Activated CD4-positive, alpha-beta T cell treated with anti-CD3 and anti-CD28 coated beads, Interleukin-2, amount 50 U/mL, for 16 hours (primary cell): ENCODE measurements around the gene PKP3.
"Not testable (repeated sequence)": the region's sequence is repeated elsewhere in the genome, so short reads cannot be mapped to it uniquely, and the experiment has no call there.

Source experiments
- DNase-seq: peaks from one replicate; pipeline ENCODE4 v3.0.0-alpha.2; 2020

The PKP3 gene, protein sequence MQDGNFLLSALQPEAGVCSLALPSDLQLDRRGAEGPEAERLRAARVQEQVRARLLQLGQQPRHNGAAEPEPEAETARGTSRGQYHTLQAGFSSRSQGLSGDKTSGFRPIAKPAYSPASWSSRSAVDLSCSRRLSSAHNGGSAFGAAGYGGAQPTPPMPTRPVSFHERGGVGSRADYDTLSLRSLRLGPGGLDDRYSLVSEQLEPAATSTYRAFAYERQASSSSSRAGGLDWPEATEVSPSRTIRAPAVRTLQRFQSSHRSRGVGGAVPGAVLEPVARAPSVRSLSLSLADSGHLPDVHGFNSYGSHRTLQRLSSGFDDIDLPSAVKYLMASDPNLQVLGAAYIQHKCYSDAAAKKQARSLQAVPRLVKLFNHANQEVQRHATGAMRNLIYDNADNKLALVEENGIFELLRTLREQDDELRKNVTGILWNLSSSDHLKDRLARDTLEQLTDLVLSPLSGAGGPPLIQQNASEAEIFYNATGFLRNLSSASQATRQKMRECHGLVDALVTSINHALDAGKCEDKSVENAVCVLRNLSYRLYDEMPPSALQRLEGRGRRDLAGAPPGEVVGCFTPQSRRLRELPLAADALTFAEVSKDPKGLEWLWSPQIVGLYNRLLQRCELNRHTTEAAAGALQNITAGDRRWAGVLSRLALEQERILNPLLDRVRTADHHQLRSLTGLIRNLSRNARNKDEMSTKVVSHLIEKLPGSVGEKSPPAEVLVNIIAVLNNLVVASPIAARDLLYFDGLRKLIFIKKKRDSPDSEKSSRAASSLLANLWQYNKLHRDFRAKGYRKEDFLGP

DNA sequence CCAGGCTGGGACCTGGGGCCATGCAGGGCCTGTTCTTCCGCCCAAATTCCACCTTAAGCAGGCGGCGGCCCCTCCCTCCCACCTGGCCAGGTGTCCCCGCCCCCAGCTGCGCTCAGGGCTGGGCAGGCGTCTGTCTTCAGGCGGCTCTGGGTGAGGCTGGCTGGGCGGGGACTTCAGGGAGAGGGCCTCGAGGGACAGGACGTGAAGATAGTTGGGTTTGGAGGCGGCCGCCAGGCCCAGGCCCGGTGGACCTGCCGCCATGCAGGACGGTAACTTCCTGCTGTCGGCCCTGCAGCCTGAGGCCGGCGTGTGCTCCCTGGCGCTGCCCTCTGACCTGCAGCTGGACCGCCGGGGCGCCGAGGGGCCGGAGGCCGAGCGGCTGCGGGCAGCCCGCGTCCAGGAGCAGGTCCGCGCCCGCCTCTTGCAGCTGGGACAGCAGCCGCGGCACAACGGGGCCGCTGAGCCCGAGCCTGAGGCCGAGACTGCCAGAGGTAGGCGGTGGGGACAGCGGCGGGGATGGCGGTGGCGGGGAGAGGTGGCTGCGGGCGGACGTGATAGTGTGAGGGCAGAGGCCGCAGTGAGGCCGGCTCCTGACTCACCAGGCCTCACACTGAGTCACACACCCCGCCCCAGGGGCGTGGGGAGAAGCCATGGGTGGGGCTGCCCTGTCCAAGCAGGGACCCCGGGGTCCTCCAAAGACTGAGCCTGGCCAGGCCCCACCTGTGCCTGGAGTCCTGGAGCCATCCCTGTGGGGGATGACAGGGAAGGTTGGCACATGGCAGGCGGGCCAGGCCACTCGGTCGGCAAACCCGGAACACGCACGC lies at the start of gene PKP3:
Gene PKP3 (plus strand): TSS at position 176 of the 824 bp plus-strand sequence. CDS start 84 bp downstream, at position 260.
- DNase-seq = no peak

DNA sequence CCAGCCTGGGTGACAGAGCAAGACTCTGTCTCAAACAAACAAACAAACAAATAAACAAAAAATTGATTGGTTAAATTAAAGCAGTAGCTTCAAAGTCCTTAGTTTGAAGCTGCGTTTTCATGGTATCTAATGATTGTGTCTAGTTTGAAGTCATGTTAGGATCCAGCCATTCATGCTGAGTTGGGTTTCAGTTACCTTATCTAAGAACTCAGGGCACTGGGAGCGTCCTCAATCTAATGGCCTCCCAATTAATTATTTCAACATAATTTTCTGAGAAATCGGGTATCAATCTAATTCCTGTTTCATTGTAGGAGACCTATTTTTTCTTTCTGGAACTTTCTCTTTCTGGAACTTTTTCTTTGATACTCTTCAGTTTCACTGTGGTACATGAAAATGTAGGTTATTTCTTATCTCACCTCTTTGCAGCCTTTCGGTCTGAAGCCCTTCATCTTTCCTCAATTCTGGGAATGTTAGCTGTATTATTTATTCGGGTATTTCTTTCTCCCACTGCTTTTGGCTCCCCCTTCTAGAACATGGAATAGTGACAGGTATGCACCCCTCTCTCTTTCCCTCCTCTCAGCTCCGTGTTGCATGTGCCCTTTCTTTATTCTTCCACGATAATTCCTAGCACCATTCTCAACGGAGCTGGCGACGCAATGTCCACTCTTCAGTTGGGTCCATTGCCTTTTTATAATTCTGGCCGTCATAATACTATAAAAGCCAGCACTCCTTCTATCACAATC lies 49.0 kb upstream of the PKP3 start:
- no peak for DNase-seq

DNA sequence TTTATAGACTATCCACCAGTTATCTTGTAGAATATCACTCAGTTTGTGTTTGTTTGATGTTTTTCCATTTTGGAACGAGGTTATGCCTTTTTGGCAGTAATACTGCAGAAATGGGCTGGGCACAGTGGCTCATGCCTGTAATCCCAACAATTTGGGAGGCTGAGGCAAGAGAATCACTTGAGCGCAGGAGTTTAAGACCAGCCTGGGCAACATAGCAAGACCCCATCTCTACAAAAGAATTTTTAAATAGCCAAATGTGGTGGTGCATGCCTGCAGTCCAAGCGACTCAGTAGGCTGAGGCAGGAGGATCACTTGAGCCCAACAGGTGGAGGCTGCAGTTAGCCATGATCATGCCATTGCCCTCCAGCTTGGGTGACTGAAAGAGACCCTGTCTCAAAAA lies 47.5 kb upstream of the PKP3 start:
- no peak for DNase-seq

DNA sequence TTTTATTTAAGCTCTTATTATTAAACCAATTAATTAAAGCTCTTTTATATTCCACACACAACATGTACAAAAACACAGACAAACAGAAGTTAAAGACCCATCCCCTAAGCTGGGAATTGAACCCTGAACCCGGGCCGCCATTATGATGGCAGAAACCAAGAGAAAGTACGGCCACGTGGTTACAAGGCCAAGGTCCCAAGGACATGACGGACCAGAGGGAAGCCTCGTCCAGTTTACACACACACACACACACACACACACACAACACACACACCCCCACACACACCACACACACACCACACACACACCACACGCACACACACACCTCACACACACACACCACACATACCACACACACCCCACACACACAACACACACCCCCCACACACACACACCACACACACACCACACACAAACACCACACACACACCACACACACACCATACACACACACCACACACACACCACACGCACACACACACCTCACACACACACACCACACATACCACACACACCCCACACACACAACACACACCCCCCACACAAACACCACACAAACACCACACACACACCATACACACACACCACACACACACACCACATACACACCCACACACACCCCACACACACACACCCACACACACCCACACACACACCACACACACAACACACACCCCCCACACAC lies 44.6 kb upstream of the PKP3 start:
- DNase-seq = not testable (repeated sequence)

DNA sequence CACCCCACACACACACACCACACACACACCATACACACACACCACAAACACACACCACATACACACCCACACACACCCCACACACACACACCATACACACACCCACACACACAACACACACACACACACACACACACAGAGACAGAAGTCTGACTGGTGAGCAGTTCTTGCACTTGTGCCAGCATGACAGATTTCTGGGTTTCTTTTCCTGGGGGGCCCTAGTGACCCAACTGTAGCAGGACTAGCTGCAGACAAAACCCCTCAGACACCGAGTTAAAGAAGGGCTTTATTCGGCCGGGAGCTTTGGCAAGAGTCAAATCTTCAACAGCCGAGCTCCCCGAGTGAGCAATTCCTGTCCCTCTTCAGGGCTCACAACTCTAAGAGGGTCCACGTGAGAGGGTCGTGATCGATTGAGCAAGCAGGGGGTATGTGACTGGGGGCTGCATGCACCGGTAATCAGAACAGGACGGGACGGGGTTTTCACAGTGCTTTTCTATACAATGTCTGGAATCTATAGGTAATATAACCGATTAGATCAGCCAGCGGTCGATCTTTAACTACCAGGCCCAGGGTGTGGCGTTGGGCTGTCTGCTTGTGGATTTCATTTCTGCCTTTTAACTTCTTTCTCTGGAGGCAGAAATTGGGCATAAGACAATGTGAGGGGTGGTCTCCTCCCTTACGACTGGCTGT lies 43.8 kb upstream of the PKP3 start:
- not testable (repeated sequence) for DNase-seq

DNA sequence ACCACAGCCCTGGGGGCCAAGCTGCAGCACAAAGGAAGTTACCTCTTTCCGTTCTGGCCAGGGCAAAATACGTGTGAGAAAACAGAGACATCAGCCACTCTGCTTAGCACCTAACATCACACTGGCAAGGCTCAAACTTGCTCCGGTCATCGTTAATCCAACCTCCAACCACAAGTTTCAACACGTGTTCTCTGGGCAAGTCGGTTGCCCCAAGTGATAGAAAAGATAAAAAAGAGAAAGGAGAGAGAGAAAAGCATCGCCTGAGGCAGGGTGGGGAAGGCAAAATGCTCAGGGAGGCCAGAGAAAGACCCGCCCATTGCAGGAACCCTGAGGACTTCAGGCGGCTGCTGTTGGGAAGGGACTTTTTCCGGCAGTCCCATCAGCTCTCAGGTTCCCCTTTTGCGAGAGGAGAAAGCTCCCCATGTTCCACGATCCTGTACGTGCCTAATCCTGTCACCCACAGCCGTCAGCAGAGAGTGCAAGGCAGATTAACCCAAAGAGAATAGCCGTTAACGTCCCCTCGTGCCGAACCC lies 43.2 kb upstream of the PKP3 start:
- no peak for DNase-seq

DNA sequence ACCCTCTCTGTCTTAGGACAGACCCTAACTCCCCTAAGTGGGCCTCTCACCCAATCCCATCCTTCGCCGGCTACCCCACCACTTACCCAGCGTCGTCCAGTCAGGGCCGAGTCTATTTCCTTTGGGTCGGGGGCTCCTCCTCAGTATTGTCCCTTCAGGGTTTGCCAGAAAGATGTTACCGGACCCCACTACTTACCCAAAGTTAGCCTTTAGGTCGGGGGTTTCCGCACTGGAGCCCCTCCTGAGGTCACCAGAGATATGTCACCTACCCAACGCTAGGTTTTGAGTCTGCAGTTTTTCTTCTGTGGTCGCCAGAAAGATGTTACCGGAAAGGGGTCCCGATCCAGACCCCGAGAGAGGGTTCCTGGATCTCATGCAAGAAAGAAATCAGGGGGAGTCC lies 42.6 kb upstream of the PKP3 start:
- DNase-seq = no peak

DNA sequence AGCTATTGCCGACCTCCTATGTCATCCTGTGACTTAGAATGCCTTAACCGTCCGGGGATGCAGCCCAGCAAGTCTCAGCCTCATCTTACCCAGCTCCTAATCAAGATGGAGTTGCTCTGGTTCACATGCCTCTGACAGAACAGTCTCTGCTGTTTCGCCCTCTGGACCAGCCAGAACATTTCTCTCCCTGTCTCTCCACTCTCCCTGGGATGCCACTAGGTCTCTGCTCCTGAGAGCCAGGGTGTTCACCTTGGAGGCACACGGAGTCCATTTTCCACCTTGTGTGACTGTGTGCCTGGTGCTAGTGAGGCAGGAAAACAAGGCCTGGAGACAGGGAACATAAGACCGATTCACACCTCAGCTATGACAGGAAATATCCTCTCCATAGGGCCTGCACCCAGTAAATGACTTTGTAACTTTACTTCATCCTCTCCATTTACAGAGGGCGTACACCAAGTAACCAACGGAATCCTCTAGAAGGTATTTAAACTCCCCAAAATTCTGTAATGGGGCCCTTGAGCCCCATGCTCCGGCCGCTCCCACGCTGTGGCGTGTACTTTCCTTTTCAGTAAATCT lies 41.5 kb upstream of the PKP3 start:
- no peak for DNase-seq

DNA sequence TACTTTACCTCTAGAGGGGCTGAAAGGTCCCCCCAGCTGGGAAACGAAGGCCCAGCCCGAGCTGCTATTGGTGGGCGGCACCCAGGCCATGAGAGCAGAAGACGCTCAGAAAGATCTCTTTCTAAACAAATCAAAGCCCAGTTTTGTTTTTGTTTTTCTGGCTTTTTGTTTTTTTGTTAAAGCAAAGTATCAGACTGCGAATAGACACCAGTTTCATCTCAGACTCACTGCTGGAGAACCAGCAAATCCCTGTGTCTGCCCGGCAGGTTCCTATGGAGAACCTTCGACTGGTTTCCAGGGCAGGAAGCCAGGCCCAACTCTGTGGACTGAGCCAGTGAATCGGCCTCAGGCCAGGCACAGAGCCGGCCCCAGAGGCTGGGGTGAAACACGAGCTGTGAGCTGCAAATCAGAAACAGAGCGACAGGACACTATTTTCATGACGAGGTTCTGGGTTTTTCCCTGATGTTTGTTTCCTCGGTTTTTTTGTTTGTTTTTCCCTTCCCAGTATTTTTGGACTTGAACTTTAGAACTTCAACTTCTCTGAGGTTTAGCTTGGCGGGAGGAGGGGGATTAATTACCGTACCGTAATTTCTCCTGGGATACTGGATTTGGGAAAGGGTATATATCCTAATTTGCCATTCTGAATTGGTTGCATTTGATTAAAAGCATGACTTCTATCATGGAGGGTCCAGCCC lies 40.7 kb upstream of the PKP3 start:
- no peak for DNase-seq

DNA sequence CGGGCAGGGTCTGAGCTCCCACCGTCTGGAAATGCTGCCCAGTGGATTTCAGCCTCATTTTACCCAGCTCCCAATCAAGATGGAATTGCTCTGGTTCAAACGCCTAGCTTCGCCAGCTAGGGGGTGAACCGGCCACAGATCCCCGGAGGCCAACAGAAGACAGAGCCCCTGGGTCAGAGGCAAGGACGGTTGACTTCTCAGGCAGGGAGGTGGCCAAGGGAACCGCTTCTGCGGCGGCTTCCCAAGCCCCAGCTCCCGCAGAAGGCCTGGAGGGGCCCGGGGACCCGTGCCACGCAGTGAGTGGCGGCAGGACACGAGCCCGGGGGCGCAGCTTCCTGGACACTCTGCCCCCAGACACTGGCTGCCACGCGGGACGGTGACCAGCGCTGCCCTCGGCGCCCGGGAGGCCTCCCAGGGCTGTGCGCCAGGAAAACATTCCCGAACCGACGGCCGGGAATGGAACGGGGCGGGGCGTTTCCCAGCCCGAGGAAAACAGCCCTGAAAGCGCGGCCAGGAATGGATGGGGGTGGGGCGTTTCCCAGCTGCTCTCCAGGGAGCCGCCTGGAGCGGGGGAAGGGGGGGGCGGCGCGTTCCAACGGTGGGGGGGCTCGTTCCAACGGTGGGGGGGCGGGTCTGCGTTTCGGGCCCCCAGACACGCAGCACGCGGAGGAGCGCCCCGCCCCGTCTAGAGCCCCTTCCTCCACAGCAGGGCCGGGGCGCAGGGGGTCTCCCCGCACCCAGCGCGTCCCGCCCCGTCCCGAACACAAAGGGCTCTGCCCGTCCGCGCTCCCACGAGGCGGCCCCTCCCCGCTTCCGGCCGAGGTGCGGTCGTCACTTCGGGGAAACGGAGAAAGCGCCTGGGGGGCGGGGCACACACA lies 38.2 kb upstream of the PKP3 start:
- peak; percentile 80 for DNase-seq

DNA sequence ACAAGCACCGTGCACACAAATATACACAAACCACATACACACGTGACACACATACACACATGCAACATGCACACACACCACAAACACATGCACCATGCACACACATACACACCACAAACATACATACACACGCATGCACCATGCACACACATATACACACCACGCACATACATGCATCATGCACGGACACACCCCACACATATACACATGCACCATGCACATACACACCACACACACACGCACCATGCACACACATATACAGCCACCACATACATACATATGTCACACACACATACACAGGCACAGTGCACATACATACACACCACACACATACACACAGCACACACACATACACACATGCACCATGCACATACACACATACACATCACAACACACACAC lies 37.4 kb upstream of the PKP3 start:
- DNase-seq = no peak

DNA sequence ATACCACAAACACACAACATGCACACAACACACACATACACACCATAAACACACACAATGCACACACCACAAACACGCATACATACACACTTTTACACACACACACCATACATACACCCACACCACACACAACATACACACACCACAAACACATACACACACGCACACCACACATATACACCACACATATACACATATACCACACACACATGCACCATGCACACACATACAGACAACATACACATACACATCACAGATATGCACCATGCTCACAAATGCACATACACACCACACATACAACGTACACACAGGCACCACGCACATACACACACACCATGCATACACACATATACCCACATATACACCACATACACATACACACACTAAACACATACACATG lies 36.4 kb upstream of the PKP3 start:
- DNase-seq = no peak

DNA sequence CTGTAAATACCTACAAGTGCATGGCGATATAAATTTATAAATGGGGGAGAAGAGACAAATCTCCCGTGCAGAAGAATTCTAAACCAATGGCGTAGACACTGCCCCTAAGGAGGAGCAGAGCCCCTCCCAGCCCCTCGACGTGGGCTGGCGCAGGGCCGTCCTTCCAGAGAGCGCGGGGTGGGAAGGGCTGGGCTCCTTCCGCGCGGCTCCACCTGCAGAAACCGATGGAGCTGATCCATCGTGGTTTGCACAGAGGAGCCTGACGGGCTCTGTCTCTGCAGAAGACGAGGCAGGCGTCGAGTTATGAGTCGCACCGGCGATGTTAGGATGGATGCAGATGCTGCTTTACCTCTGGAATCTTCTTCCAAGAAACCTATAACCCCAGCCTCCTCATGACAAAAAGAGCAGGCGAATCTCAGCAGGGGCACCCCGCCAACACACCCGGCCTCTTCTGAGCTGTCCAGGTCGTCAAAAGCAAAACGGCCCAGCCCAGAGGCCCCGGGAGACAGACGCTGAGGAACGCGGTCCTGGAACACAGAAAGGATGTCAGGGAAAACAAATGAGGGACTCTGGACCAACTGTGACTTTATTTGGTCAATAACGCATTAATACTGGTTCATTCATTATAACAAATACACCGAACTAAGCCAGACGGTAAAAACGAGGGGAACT lies 35.7 kb upstream of the PKP3 start:
- no peak for DNase-seq

DNA sequence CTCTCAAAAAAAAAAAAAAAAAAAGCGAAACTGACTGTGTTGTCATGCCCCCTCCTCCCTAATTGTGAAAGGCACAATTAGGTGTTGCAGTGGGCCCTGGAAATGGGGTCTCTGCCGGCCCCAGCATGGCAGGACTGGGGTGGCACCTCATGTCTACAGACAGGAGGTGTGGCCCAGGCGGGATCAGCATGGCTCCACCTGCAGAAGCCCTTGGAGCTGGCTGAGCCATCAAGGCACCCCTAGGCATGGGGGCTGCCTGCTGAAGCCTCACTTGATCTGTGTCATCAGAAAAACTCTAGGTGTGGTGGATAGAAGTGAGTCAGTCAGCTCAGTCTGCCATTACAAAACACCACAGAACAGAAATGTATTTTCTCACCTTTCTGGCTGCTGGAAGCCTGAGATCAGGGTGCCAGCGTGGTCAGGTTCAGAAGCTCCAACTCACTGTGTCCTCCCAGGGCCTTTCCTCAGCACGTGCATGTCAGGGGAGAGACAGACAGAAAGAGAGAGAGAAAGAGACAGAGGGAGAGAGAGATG lies 34.8 kb upstream of the PKP3 start:
- peak; percentile 46 for DNase-seq

DNA sequence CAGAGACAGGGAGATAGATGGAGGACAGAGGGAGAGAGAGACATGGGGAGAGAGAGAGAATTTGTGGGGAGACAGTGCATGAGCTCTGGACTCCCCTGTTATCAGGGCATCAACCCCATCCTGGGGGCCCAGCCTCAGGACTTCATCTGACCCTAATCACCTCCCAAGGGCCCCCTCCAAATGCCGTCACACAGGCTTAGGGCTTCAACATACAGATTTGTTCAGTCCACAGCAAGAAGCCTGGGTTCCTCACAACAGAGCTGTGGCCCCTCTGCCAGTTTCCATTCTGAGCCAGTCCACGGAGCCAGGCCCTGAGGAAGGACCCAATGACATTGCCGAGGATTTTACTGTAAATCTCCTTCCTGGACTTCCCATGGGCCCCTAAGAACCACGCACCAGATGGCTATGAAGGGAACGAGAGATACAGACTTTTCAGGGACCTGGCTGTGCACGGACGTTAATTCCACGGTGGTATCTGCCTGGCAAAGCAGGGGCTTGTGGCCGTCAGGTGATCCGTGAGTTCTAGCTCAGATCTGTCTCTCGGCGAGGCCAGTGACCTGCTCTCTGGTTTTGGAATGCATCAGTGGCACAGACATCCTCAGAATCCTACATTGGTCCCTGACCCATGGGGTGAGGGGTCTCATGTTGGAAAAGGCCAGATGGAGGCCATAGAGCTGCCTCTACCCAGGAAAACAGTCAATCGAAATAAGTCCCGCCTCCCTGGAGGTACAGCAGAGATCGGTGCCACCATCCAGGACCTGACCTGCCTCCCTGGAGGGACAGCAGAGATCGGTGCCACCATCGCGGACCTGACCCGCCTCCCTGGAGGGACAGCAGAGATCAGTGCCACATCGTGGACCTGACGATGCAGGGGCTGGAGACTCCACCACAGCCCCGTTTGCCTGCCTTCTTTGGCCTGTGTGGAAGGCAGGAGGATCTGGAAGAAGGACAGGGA lies 33.4 kb upstream of the PKP3 start:
- DNase-seq = no peak

DNA sequence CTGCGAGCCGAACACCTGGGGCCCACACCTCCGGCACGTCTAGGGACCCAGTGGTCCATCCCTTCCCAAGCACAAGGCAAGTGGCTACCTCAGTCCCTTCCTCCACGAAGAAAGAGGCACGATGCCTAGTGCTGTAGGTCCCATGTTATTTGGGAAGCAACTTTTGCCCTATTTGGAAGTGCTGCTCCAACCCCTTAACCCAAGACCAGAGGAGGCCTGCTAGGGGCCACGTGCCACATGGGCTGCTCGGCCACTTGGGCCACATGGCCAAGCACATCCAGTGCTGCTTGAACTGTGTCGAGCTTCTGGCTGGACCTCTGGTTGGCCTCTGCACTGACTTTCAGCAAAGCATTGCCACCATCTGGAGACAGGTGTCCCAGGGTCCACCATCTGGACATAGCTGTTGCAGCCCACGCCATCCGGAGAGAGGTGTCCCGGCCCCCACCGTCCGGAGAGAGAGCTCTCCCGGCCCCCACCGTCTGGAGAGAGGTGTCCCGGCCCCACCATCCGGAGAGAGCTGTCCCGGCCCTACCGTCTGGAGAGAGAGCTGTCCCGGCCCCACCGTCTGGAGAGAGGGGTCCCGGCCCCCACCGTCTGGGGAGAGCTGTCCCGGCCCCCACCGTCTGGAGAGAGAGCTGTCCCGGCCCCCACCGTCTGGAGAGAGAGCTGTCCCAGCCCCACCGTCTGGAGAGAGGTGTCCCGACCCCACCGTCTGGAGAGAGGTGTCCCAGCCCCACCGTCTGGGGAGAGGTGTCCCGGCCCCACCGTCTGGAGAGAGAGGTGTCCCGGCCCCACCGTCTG lies 31.2 kb upstream of the PKP3 start:
- no peak for DNase-seq
